Fibroblast of peridontal ligament (primary cell): ENCODE data around the gene ING3.

Experiments
- DNase-seq: peaks from one replicate; pipeline ENCODE4 v3.0.0-alpha.2; 2010; ENCODE audit errors: extremely low read depth

Gene ING3

GRCh38 chr7:120989257-120990220 lies 39.0 kb downstream of the ING3 start:
- peak; percentile 81 for DNase-seq

DNA sequence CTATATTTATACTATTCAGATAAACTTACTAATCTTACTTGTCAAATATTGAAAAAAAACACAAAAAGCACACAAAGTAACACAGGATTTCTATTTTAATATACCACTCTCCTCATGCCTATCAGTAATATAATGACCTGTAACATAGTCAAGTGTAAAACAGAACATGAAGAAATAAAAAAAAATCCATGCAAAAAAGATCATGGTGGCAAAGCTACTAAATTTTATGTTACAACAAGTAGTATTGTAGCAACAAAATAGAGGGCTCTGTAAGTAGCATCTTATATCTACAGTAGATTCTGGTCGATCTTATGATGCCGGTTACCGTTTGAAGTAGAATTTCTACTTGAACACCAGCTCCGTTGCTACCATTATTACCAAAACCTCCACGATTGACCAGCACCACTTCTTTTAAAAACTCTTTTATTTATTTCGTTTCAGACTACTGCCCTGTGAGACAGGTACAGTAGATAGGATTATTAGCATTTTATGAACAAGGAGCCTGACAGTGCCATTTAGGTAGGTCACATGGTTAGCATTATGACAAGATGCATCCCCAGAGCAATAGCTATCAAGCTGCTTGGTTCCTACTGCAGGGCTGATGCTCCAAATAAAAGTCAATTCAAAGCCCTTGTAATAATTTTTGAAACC lies 40.0 kb downstream of the ING3 start:
- DNase-seq: peak; percentile 65

- no peak for DNase-seq
These were observed 40.6 kb downstream of the ING3 start for GRCh38 chr7:120991161-120991560.

DNA sequence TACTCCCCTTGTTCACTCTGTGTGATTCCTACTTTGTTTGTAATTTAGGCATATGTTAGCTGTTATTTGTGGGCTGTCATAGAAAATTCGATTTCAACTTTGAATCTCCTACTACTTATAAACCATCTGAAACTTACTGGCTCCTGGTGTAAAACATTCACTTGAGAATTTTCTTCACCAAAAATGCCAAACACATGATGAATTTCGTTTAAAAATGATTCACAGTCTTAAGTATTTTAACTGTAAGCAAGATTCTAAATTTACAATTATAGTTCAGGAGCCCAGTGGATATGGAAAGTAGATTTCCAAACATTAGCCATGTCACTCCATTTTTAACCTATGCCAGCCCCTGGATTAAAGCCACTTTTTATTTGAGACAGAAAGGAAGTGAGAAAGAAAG lies 41.0 kb downstream of the ING3 start:
- peak; percentile 97 for DNase-seq

DNA sequence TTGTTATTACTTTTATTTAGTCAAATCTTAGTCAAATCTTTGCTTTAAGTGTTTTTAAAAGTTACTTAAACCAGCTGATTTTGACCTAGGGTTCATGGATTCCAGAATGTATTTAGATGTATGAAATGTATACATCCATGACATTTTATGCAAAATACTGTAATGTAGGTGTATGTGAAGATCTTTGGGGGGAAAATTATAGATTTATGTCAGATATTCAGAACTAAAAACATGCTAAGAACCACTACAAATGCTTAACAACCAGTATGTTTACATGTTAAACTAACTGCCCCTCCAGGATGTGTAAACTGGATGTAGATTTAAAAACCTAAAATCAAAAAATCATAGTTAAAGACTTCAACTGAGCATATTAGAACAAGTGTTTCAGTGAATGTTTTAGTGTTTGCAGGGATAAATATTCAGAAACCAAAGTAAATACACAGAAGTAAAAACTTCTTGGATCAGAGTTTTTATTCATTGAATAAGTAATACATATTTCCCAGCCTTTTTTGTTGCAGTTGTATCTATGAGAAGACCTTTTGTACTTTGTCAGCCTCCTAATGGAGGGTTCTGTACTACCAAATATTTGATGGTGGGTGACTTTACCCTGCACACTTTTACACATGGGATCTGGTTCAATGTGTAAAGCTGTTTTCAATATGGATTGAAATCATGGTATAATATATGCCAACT lies 41.8 kb downstream of the ING3 start:
- peak; percentile 29 for DNase-seq

DNA sequence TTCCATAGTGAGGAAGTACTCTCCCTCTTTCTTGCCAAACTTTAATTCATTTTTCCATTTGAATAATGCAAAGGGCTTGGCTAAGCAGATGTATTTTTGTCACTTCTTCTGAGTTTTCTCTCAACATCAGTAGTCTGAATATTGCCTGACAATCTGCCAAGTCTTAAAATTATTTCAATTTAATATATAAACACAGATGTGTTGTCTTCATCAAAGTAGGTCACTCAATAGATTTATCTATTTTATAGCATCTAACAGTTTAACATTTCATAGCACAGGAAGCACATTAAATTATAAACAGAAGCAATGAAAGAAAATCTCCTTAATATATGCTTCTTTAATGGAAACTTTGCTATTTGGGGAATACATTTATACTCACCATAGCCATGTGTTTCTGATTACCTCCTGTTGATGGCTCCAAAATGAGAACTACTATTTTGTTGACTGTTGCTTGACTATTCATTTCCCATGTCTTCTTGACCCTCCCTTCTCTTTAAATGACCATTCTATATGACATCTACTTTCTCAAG lies 42.5 kb downstream of the ING3 start:
- peak; percentile 66 for DNase-seq

DNA sequence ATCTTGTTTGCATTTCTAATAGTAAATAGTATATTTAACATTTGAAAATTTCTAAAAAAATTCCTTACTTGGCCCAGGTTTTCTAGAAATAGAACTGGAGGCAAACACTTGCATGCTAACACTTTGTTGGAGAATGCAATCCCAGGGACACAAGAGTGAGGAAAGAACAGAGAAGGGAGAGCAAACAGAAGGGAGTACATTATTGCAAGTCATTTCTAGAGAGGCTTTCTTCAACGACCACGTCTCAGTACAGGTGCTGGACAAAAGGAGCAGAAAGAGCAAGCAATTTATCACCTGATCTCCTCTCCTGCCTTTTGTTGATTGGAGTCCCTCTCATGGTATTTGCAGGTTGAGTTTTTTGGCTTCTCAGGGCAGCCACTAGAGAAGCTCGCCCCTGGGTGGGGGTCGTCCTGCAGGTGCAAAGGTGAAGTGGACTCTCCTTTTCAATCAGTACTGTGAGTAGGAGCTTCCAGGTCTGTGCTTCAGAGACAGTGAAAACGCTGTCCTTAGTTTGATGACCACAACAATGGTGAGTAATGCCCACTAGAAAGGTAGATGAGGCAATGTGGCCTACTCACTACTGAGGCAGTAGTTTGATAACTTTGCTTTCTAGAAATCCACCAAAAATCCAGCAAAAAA lies 43.1 kb downstream of the ING3 start:
- DNase-seq: peak; percentile 55

- DNase-seq: no peak
These were observed 44.2 kb downstream of the ING3 start for GRCh38 chr7:120994512-120995410.

DNA sequence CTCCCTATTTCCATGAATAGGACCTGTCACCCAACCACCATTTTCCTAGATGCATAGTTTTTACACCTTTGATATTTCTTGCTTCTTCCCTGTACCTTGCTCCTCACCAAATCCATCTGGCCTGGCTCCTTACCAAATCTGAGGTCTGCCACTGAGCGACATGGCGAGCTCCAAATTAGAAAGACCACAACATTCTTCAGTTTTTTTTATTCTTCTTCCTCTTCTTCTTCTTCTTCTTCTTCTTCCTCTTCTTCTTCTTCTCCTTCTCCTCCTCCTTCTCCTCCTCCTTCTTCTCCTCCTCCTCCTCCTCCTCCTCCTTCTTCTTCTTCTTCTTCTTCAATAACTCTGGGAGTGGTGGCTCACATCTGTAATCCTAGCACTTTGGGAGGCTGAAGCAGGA lies 45.1 kb downstream of the ING3 start:
- DNase-seq: no peak

DNA sequence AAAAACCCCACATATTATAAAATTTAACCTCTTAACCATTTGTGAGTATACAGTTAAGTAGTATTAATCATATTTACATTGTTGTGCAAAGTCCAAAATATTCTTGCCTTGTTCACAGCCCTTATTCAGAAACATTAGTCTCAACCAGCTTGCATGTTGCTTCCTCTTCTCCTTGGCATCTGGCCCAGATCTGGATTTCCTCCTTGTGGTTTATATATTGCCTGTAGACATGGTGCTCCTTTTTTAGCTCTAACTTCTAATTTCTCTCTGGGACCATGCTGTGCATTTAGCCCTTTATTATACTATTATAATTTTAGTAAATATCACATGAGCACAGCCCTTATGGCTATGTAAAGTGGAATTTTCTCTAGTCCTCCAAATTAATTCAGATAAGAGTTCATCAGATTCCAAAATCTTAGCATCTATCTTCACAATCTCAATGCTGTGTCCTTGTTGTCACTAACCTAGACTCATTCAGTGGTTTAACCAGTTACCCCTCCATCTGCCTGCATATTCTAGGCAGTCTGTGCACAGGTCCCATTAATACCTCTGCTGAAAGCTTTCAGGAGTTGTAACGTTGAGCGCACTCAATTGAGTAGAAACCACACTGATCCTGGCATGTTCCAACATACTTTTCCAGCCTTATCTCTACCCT lies 45.9 kb downstream of the ING3 start:
- DNase-seq: peak; percentile 94

DNA sequence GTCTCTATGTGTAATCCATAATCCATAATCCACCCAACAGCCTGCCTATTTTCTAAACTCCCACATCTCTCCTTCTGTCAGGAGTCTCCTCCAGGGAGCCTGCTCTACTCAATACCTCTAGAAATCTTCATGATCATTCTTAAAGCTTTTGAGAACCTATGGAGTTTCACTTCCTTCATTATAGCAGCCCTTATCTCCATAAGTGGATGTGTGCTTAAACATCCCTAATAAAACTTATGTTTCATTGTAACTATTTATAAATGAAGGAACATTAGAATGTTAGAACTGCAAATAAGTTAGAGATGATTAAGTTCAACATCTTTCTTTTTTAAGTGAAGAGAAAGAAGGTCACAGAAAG lies 46.4 kb downstream of the ING3 start:
- DNase-seq: no peak

DNA sequence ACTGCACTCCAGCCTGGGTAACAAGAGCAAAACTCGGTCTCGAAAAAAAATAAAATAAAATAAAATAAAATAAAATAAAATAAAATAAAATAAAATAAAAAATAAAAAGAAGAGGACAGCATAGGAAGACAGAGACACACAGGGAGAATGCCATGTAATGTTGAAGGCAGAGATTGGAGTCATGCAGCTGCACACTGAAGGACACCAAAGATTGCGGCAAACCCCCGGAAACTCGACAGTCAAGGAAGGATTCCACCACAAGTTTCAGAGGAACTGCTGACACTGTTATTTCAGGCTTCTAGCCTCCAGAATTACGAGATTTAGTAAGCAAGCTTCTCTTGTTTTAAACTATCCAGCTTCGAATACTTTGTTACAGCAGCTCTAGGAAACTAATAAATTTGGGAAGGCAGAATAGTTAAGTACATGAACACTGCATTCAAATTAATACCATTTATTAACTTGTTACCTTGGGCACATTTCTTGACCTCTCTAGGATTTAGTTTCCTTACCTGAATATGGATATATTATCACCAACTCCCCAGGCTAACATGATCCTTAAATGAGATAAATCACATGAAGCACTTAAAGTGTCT lies 47.4 kb downstream of the ING3 start:
- peak; percentile 32 for DNase-seq

GRCh38 chr7:120998520-120998919 lies 47.9 kb downstream of the ING3 start:
- DNase-seq: no peak

GRCh38 chr7:120998996-120999565 lies 48.5 kb downstream of the ING3 start:
- no peak for DNase-seq

DNA sequence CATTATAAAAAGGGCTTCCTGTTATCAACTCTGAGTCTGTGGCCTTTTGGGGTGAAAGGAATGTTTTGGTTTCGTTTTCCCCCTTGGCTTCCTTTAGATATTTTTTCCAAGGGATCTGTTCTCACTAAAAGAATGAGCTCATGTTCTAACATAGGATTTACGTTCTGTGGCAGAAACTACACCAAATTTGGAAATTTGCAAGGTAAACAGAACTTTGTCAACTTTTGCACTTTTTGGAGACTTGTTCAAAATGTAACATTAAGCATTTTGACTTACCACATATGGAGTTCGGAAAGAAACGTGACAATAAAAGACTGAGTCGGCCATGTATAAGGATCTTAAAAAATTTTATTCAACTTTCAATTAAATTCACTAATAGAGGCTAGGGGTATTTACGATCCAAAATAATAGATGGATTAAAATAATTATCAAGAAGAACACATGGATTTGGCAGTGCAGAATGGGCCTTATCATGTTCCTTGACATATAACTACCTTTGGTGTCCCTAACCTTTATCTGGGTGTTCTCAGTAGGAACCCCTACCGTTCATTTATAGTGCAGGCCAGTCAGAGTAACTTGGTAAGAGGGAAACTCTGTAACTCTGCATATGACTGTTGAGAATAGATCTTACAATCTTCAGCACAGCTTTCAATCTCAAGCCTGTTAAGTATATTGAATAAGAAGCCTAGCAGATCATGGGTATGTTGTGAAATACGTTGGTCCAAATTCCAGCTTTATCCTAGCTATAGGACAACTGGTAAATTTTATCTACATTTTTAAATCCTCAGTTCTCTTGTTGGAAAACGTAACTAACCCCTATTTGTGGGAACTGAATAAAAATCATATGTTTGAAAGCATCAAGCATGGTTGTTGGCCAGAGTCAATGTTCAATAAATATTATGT lies 49.8 kb downstream of the ING3 start:
- DNase-seq: peak; percentile 92

DNA sequence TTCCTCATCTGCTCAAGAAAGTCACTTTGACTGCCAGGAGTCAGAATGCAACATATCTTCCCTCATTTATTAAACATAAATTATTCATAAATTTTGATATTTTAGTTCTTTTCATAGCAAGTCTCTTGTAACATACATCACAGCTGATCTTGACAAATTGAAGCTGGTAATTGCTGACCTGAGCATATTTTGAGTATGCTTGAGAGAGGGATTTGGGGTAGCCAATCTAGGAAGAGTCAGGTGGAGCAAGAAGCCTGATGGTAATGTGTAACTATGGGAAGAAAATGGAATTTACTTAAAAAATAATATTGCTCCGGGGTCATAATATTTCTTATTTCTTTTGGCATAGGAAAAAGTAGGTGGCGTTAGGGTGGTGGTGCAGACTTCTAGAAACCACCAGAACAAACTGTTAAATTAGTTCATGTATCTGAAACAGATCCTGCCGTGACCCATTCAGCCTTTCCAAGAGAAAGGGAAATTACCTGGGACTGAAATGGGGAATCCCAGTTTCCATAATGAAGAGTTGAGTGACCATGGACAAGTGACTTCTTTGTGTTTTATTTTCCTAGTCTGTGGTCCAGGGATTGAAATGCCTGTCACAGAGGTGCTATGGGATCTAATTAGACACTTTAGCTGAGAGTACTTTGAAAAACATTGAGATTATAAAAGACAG lies 50.8 kb downstream of the ING3 start:
- no peak for DNase-seq

- peak; percentile 41 for DNase-seq
These were observed 51.6 kb downstream of the ING3 start for GRCh38 chr7:121002048-121002756.
